HepG2 (cell line): ENCODE measurements around the gene STK25. TPM values are rescaled to one million over a fixed set of nuclear protein-coding genes. Genes with fewer than 3 reads are reported as not detected.

Experiments
- FUBP1 ChIP-seq: sonication (generic); formaldehyde crosslinking; IDR thresholded peaks from 2 replicates; pipeline ENCODE4 v1.5.1; 2020; ENCODE audit warnings: missing genetic modification reagents, mild to moderate bottlenecking, borderline replicate concordance
- HNF4A ChIP-seq: sonication (generic); formaldehyde crosslinking; IDR thresholded peaks from 2 replicates; pipeline ENCODE4 v1.4.0; 2020; ENCODE audit warnings: missing genetic modification reagents
- MTA1 ChIP-seq: sonication (generic); formaldehyde crosslinking; IDR thresholded peaks from 2 replicates; pipeline ENCODE4 v1.4.0; 2020; ENCODE audit warnings: missing genetic modification reagents, mild to moderate bottlenecking, borderline replicate concordance
- MTA3 ChIP-seq: sonication (generic); formaldehyde crosslinking; IDR thresholded peaks from 2 replicates; pipeline ENCODE4 v1.4.0; 2020; ENCODE audit warnings: missing genetic modification reagents
- NFIC ChIP-seq: IDR thresholded peaks from 2 replicates; pipeline ENCODE4 v1.6.1; 2012; ENCODE audit warnings: mild to moderate bottlenecking, low read length, inconsistent platforms
- NFYB ChIP-seq: sonication (generic); formaldehyde crosslinking; IDR thresholded peaks from 2 replicates; pipeline ENCODE4 v1.4.0; 2020; ENCODE audit warnings: missing genetic modification reagents
- ZBTB49 ChIP-seq: sonication (generic); formaldehyde crosslinking; IDR thresholded peaks from 2 replicates; pipeline ENCODE4 v1.4.0; 2020; ENCODE audit warnings: missing genetic modification reagents, borderline replicate concordance
- ZC3H13 ChIP-seq: sonication (generic); formaldehyde crosslinking; IDR thresholded peaks from 2 replicates; pipeline ENCODE4 v1.8.1; 2023; ENCODE audit warnings: mild to moderate bottlenecking, missing genetic modification reagents, moderate library complexity
- ZFP91 ChIP-seq: sonication (generic); formaldehyde crosslinking; IDR thresholded peaks from 2 replicates; pipeline ENCODE4 v1.9.0; 2022; ENCODE audit warnings: missing genetic modification reagents, mild to moderate bottlenecking, borderline replicate concordance
- ZNF136 ChIP-seq: sonication (generic); formaldehyde crosslinking; IDR thresholded peaks from 2 replicates; pipeline ENCODE4 v1.8.1; 2022; ENCODE audit warnings: low read depth, mild to moderate bottlenecking, moderate library complexity, missing genetic modification reagents
- ZNF44 ChIP-seq: sonication (generic); formaldehyde crosslinking; IDR thresholded peaks from 2 replicates; pipeline ENCODE4 v1.5.1; 2020; ENCODE audit warnings: mild to moderate bottlenecking, missing genetic modification reagents
- ZNF546 ChIP-seq: sonication (generic); formaldehyde crosslinking; conservative IDR thresholded peaks from 2 replicates; pipeline ENCODE4 v1.8.1; 2023; ENCODE audit warnings: mild to moderate bottlenecking, missing genetic modification reagents
- ZNF557 ChIP-seq: sonication (generic); formaldehyde crosslinking; IDR thresholded peaks from 2 replicates; pipeline ENCODE4 v1.4.0; 2020; ENCODE audit warnings: missing genetic modification reagents
- ZNF567 ChIP-seq: sonication (generic); formaldehyde crosslinking; IDR thresholded peaks from 2 replicates; pipeline ENCODE4 v1.8.1; 2023; ENCODE audit warnings: mild to moderate bottlenecking, missing genetic modification reagents, borderline replicate concordance
- polyA plus RNA-seq, 8 experiments: library from polyadenylated mRNA; depleted of rRNA in 3 of 8; stranded (reverse) in 7 of 8; unstranded in 1 of 8; fragments of >200 nt; fragmentation: Illumina TruSeq in 4 of 8; extraction: Trizol in 4 of 8; gene quantifications; 2 replicates each; pipeline versions ENCODE4 v1.2.1 to v1.2.3, GENCODE V29; 2011 to 2016; ENCODE audit warnings: low read depth in 4 of 8, missing spikeins in 1 of 8, mixed read lengths in 1 of 8; ENCODE audit not compliant: insufficient read depth in 1 of 8
- total RNA-seq, 5 experiments: library from RNA; depleted of rRNA; stranded (reverse); fragments of >200 nt; fragmentation: Illumina TruSeq; extraction: Trizol; gene quantifications; 2 replicates each; pipeline ENCODE4 v1.2.3, GENCODE V29; 2016; ENCODE audit warnings: low read depth in 1 of 5

STK25 gene
- total and polyA plus RNA-seq, 2 of the 13 experiments (the other 11 are each of a cell fraction or from before 2014, with no cell fraction given), result 177 to 481 TPM

GRCh38 chr2:241500431-241500975 is 7.9 kb downstream of the STK25 start (continued):
- TF ChIP-seq ZNF557 (CRISPR knock-in tag), result no peak
- TF ChIP-seq ZNF136 (CRISPR knock-in tag), result no peak
- 0 out of 2 replicates have a peak, but pooled peaks have one; percentile 31 for TF ChIP-seq MTA1 (CRISPR knock-in tag)
- no peak for TF ChIP-seq ZFP91 (CRISPR knock-in tag)
- TF ChIP-seq ZNF546 (CRISPR knock-in tag), result no peak
- no peak for TF ChIP-seq NFIC
- TF ChIP-seq ZC3H13, result 0 out of 2 replicates have a peak, but pooled peaks have one; percentile 24
- TF ChIP-seq FUBP1 (CRISPR knock-in tag), result no peak
- no peak for TF ChIP-seq ZNF44 (CRISPR knock-in tag)
- TF ChIP-seq ZNF567 (CRISPR knock-in tag), result no peak
- no peak for TF ChIP-seq MTA3
- TF ChIP-seq NFYB (CRISPR knock-in tag), result no peak
- no peak for TF ChIP-seq HNF4A (CRISPR knock-in tag)
- TF ChIP-seq ZBTB49 (CRISPR knock-in tag), result no peak
